Measurements from ENCODE around the gene IRF2.

Gene IRF2

GRCh38 chr4:184513802-184514120 lies 39.4 kb upstream of the IRF2 start:
- ATAC-seq = no peak
- TF ChIP-seq, protein P1, sequence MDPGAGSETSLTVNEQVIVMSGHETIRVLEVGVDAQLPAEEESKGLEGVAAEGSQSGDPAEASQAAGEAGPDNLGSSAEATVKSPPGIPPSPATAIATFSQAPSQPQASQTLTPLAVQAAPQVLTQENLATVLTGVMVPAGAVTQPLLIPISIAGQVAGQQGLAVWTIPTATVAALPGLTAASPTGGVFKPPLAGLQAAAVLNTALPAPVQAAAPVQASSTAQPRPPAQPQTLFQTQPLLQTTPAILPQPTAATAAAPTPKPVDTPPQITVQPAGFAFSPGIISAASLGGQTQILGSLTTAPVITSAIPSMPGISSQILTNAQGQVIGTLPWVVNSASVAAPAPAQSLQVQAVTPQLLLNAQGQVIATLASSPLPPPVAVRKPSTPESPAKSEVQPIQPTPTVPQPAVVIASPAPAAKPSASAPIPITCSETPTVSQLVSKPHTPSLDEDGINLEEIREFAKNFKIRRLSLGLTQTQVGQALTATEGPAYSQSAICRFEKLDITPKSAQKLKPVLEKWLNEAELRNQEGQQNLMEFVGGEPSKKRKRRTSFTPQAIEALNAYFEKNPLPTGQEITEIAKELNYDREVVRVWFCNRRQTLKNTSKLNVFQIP (CRISPR knock-in tag; IDR thresholded peaks at IDR 0.05; ENCODE audit: borderline replicate concordance, low read depth) = no peak
- TF ChIP-seq TOX (CRISPR knock-in tag; IDR thresholded peaks at IDR 0.05; ENCODE audit: borderline replicate concordance) = no peak

GRCh38 chr4:184511156-184511555 lies 36.8 kb upstream of the IRF2 start:
- ATAC-seq = no peak
- no peak for TF ChIP-seq ZNF70 (CRISPR knock-in tag; IDR thresholded peaks at IDR 0.05)
- TF ChIP-seq ZNF565 (CRISPR knock-in tag; conservative IDR thresholded peaks at IDR 0.05; ENCODE audit: low read depth) = no peak
- no peak for TF ChIP-seq ZFP3 (CRISPR knock-in tag; IDR thresholded peaks at IDR 0.05)
- TF ChIP-seq GLIS3 (CRISPR knock-in tag; IDR thresholded peaks at IDR 0.05) = no peak
- TF ChIP-seq SNAI2 (CRISPR knock-in tag; IDR thresholded peaks at IDR 0.05) = no peak
- TF ChIP-seq OSR1 (CRISPR knock-in tag; IDR thresholded peaks at IDR 0.05) = no peak
- no peak for TF ChIP-seq RARB (CRISPR knock-in tag; IDR thresholded peaks at IDR 0.05)
- TF ChIP-seq PPARA (CRISPR knock-in tag; IDR thresholded peaks at IDR 0.05; ENCODE audit: borderline replicate concordance) = no peak
- TF ChIP-seq, protein P2, sequence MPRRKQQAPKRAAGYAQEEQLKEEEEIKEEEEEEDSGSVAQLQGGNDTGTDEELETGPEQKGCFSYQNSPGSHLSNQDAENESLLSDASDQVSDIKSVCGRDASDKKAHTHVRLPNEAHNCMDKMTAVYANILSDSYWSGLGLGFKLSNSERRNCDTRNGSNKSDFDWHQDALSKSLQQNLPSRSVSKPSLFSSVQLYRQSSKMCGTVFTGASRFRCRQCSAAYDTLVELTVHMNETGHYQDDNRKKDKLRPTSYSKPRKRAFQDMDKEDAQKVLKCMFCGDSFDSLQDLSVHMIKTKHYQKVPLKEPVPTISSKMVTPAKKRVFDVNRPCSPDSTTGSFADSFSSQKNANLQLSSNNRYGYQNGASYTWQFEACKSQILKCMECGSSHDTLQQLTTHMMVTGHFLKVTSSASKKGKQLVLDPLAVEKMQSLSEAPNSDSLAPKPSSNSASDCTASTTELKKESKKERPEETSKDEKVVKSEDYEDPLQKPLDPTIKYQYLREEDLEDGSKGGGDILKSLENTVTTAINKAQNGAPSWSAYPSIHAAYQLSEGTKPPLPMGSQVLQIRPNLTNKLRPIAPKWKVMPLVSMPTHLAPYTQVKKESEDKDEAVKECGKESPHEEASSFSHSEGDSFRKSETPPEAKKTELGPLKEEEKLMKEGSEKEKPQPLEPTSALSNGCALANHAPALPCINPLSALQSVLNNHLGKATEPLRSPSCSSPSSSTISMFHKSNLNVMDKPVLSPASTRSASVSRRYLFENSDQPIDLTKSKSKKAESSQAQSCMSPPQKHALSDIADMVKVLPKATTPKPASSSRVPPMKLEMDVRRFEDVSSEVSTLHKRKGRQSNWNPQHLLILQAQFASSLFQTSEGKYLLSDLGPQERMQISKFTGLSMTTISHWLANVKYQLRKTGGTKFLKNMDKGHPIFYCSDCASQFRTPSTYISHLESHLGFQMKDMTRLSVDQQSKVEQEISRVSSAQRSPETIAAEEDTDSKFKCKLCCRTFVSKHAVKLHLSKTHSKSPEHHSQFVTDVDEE (CRISPR knock-in tag; IDR thresholded peaks at IDR 0.05) = no peak
- no peak for TF ChIP-seq CSDC2 (CRISPR knock-in tag; IDR thresholded peaks at IDR 0.05)
- TF ChIP-seq ZNF8 (CRISPR knock-in tag; IDR thresholded peaks at IDR 0.05) = no peak
- TF ChIP-seq, protein P1 (CRISPR knock-in tag; IDR thresholded peaks at IDR 0.05; ENCODE audit: borderline replicate concordance, low read depth) = no peak
- no peak for TF ChIP-seq ZFP30 (CRISPR knock-in tag; IDR thresholded peaks at IDR 0.05)
- TF ChIP-seq PATZ1 (CRISPR knock-in tag; IDR thresholded peaks at IDR 0.05; ENCODE audit: borderline replicate concordance) = no peak
- no peak for TF ChIP-seq TOX (CRISPR knock-in tag; IDR thresholded peaks at IDR 0.05; ENCODE audit: borderline replicate concordance)
- TF ChIP-seq, protein P3, sequence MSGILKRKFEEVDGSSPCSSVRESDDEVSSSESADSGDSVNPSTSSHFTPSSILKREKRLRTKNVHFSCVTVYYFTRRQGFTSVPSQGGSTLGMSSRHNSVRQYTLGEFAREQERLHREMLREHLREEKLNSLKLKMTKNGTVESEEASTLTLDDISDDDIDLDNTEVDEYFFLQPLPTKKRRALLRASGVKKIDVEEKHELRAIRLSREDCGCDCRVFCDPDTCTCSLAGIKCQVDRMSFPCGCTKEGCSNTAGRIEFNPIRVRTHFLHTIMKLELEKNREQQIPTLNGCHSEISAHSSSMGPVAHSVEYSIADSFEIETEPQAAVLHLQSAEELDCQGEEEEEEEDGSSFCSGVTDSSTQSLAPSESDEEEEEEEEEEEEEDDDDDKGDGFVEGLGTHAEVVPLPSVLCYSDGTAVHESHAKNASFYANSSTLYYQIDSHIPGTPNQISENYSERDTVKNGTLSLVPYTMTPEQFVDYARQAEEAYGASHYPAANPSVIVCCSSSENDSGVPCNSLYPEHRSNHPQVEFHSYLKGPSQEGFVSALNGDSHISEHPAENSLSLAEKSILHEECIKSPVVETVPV (CRISPR knock-in tag; IDR thresholded peaks at IDR 0.05) = no peak
- TF ChIP-seq ISL1 (CRISPR knock-in tag; IDR thresholded peaks at IDR 0.05) = no peak
- TF ChIP-seq ZC3H10 (CRISPR knock-in tag; IDR thresholded peaks at IDR 0.05) = no peak
- TF ChIP-seq BACH2 (CRISPR knock-in tag; IDR thresholded peaks at IDR 0.05; ENCODE audit: borderline replicate concordance) = no peak
- no peak for TF ChIP-seq TCF4 (CRISPR knock-in tag; IDR thresholded peaks at IDR 0.05; ENCODE audit: borderline replicate concordance)

GRCh38 chr4:184510401-184510800 lies 36.1 kb upstream of the IRF2 start:
- ATAC-seq = no peak
- TF ChIP-seq TCF4 (CRISPR knock-in tag; IDR thresholded peaks at IDR 0.05; ENCODE audit: borderline replicate concordance) (no peak), TOX (CRISPR knock-in tag; IDR thresholded peaks at IDR 0.05; ENCODE audit: borderline replicate concordance) (no peak)
